ENCODE results near the gene ABL1. TPM values are rescaled to one million over a fixed set of nuclear protein-coding genes. Genes with fewer than 3 reads are reported as not detected.

Gene ABL1
- polyA plus RNA-seq, 1 donor from 2014 or later = 18.5 TPM

DNA sequence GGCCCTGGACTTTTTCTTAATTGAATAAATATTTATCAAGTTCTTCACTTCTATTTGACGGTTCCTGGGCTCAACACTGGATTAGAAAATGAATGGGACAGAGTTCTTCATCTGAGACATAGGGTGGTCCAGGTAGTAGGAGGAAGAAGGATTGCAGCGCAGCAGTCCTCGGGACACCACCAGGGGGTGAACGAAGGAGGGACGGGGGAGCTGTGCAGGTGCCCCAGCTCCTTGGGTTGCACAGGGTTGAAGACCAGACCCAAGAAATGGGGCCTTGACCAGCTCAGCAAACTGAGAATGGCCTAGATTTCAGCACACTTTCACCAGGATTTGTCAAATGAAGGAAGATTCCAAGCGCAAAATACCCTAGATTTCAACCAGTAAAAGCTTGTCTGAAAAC, 29.5 kb downstream of the ABL1 start (continued):
- TF ChIP-seq, protein P1, sequence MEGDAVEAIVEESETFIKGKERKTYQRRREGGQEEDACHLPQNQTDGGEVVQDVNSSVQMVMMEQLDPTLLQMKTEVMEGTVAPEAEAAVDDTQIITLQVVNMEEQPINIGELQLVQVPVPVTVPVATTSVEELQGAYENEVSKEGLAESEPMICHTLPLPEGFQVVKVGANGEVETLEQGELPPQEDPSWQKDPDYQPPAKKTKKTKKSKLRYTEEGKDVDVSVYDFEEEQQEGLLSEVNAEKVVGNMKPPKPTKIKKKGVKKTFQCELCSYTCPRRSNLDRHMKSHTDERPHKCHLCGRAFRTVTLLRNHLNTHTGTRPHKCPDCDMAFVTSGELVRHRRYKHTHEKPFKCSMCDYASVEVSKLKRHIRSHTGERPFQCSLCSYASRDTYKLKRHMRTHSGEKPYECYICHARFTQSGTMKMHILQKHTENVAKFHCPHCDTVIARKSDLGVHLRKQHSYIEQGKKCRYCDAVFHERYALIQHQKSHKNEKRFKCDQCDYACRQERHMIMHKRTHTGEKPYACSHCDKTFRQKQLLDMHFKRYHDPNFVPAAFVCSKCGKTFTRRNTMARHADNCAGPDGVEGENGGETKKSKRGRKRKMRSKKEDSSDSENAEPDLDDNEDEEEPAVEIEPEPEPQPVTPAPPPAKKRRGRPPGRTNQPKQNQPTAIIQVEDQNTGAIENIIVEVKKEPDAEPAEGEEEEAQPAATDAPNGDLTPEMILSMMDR (IDR thresholded peaks at IDR 0.05; ENCODE audit: poor library complexity, severe bottlenecking) = no peak

DNA sequence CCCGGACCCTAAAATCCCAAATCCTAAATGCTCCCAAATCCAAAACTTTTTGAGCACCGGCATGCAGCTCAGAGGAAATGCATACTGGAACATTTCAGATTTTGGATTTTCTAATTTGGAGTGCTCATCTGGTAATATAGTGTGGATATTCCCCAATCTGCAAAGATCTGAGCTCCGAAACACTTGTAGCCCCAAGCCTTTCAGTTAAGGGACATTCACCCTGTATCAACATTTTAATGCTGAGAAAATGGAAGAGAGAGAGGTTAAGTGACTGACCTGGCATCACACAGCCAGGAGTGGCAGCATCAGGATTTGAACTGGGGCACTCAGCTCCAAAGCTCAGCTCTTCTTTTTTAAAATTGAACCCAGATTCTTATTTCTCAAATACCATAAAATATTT, 30.9 kb downstream of the ABL1 start:
- TF ChIP-seq SMC3 (conservative IDR thresholded peaks at IDR 0.05; ENCODE audit: poor library complexity) (no peak), EZH2 (IDR thresholded peaks at IDR 0.05; ENCODE audit: borderline replicate concordance, insufficient read depth, low read length, poor library complexity, severe bottlenecking) (no peak), MXI1 (conservative IDR thresholded peaks at IDR 0.05; ENCODE audit: poor library complexity, severe bottlenecking) (no peak), POLR2AphosphoS5 (IDR thresholded peaks at IDR 0.05) (no peak), TAF1 (IDR thresholded peaks at IDR 0.05; ENCODE audit: low read depth) (no peak), EP300 (conservative IDR thresholded peaks at IDR 0.05; ENCODE audit: poor library complexity, severe bottlenecking) (no peak)
- TF ChIP-seq, protein P2, sequence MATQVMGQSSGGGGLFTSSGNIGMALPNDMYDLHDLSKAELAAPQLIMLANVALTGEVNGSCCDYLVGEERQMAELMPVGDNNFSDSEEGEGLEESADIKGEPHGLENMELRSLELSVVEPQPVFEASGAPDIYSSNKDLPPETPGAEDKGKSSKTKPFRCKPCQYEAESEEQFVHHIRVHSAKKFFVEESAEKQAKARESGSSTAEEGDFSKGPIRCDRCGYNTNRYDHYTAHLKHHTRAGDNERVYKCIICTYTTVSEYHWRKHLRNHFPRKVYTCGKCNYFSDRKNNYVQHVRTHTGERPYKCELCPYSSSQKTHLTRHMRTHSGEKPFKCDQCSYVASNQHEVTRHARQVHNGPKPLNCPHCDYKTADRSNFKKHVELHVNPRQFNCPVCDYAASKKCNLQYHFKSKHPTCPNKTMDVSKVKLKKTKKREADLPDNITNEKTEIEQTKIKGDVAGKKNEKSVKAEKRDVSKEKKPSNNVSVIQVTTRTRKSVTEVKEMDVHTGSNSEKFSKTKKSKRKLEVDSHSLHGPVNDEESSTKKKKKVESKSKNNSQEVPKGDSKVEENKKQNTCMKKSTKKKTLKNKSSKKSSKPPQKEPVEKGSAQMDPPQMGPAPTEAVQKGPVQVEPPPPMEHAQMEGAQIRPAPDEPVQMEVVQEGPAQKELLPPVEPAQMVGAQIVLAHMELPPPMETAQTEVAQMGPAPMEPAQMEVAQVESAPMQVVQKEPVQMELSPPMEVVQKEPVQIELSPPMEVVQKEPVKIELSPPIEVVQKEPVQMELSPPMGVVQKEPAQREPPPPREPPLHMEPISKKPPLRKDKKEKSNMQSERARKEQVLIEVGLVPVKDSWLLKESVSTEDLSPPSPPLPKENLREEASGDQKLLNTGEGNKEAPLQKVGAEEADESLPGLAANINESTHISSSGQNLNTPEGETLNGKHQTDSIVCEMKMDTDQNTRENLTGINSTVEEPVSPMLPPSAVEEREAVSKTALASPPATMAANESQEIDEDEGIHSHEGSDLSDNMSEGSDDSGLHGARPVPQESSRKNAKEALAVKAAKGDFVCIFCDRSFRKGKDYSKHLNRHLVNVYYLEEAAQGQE (IDR thresholded peaks at IDR 0.05; ENCODE audit: borderline replicate concordance) = no peak
- peaks cover 22% of the 10 kb centered on the region for H3K79me2 ChIP-seq (replicated peaks; ENCODE audit: insufficient read depth, low read length)
- no peaks in the 10 kb centered on the region for H3F3A ChIP-seq (ENCODE audit: insufficient read depth, low read length, poor library complexity, severe bottlenecking)
- peaks cover 5% of the 10 kb centered on the region for H4K20me1 ChIP-seq (ENCODE audit: insufficient read depth)
- no peak overlapping the region for H3K9ac ChIP-seq (ENCODE audit: low read length)
- H3K4me2 ChIP-seq (ENCODE audit: low read length) = no peak overlapping the region
- H3K27ac ChIP-seq (ENCODE audit: low read length) = no peak overlapping the region
- H3K9me3 ChIP-seq (ENCODE audit: low read length) = no peaks in the 10 kb centered on the region
- H3K9me2 ChIP-seq (ENCODE audit: insufficient read depth, low read length) = no peaks in the 10 kb centered on the region
- H3K27me3 ChIP-seq (ENCODE audit: insufficient read depth, low read depth, low read length) = no peaks in the 10 kb centered on the region
- H2AFZ ChIP-seq (ENCODE audit: low read depth, low read length) = no peak overlapping the region
- H3K4me3 ChIP-seq (ENCODE audit: low read length) = no peak overlapping the region
- peaks cover 4% of the 10 kb centered on the region for H3K36me3 ChIP-seq (ENCODE audit: insufficient read depth, low read length)

DNA sequence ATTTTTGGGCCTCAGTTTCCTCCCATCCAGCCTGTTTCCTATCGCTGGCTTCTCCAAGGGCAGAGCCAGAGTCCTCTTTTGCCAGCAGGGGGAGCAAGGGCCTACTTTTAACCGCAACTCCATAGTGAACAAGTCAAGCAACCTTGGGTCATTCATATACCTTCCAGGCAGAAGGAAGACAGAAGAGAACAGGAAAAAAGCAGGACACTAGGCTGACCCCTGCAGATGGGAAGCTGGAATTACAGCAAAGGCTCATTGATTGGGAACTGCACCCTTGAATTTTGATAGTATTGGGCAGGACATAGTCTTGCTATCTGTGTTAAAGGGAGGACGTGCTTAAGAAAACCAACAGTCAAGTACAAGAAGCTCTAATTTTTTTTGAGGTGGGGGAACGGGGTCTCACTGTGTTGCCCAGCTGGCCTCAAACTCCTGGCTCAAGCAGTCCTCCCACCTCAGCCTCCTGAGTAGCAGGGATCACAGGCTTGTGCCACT, 31.5 kb downstream of the ABL1 start:
- Histone ChIP-seq H3K9me3 (ENCODE audit: low read length) (no peaks in the 10 kb centered on the region), H3K4me2 (ENCODE audit: low read length) (no peak overlapping the region), H3K36me3 (ENCODE audit: insufficient read depth, low read length) (peaks cover 4% of the 10 kb centered on the region), H3K9me2 (ENCODE audit: insufficient read depth, low read length) (no peaks in the 10 kb centered on the region), H3F3A (ENCODE audit: insufficient read depth, low read length, poor library complexity, severe bottlenecking) (no peaks in the 10 kb centered on the region), H4K20me1 (ENCODE audit: insufficient read depth) (peaks cover 10% of the 10 kb centered on the region), H3K27me3 (ENCODE audit: insufficient read depth, low read depth, low read length) (no peaks in the 10 kb centered on the region), H2AFZ (ENCODE audit: low read depth, low read length) (no peak overlapping the region), H3K79me2 (replicated peaks; ENCODE audit: insufficient read depth, low read length) (peaks cover 19% of the 10 kb centered on the region), H3K9ac (ENCODE audit: low read length) (no peak overlapping the region), H3K4me3 (ENCODE audit: low read length) (no peak overlapping the region), H3K27ac (ENCODE audit: low read length) (no peak overlapping the region)
- TF ChIP-seq SMC3 (conservative IDR thresholded peaks at IDR 0.05; ENCODE audit: poor library complexity) (peak; percentile 94), EP300 (conservative IDR thresholded peaks at IDR 0.05; ENCODE audit: poor library complexity, severe bottlenecking) (no peak), RAD21 (conservative IDR thresholded peaks at IDR 0.05) (peak; percentile 81), MXI1 (conservative IDR thresholded peaks at IDR 0.05; ENCODE audit: poor library complexity, severe bottlenecking) (no peak), TAF1 (IDR thresholded peaks at IDR 0.05; ENCODE audit: low read depth) (peak; percentile 56), POLR2AphosphoS5 (IDR thresholded peaks at IDR 0.05) (no peak), EZH2 (IDR thresholded peaks at IDR 0.05; ENCODE audit: borderline replicate concordance, insufficient read depth, low read length, poor library complexity, severe bottlenecking) (no peak)
- TF ChIP-seq, protein P1 (IDR thresholded peaks at IDR 0.05; ENCODE audit: poor library complexity, severe bottlenecking) = peak; percentile 92
- TF ChIP-seq, protein P2 (IDR thresholded peaks at IDR 0.05; ENCODE audit: borderline replicate concordance) = no peak

All from neural cell (in vitro differentiated cells).